ENCODE results near the gene PNPO.
"Not testable (repeated sequence)": the region's sequence is repeated elsewhere in the genome, so short reads cannot be mapped to it uniquely, and the experiment has no call there.

Gene PNPO

DNA sequence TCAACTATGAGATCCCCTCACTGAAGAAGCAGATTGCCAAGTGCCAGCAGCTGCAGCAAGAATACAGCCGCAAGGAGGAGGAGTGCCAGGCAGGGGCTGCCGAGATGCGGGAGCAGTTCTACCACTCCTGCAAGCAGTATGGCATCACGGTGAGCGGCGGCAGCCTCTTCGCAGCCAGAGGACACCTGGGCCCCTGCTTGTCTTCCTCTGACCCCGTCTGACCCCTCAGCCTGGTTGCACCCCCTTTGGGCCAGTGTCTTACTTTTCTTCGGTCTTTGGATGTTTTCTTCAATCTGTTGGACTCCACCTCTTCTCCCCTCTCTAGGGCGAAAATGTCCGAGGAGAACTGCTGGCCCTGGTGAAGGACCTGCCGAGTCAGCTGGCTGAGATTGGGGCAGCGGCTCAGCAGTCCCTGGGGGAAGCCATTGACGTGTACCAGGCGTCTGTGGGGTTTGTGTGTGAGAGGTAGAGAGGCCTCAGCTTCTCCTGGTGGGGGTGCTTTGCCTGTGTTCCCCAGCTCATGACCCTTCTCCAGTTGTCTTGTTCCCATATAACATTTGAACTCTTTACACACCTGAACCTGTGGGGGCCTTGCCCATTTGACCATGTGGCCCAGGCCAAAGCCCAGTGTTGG is 33.9 kb downstream of the PNPO start:
- no peak for DNase-seq (ENCODE audit: low read depth in 2 of 2)

DNA sequence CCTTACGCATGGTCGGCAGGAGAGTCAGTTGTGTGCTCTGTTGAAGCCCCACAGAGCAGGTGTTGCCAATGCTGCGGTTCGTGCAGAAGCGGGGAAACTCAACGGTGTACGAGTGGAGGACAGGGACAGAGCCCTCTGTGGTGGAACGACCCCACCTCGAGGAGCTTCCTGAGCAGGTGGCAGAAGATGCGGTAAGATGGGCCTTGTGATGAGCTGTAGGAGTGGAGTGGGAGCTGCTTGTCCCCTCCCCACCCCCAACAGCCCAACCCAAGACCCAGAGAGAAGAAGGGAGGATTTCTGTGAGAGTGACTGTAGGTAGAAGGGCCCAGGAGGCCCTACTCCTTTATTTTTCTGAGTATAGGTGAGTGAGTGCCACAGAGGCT is 34.4 kb downstream of the PNPO start:
- DNase-seq (ENCODE audit: low read depth in 2 of 2), result no peak

DNA sequence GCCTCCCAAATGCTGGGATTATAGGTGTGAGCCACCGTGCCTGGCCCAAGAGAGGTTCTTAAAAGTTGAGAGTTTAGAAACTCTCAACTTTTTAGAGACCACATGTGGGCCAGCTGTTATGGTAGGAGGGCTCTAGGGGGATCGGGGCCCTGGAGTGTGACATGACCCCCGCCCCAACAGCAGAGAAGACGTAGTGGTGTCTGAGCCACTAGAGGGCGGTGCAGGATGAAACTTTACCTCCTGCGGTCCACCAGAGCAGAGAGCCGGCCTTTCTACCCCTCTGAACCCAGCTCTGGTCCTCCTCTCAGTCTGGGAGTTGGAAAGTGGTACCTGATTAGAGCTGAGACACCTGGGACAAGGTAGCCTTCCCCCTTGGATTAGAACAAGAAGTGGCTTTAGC is 37.0 kb downstream of the PNPO start:
- no peak for DNase-seq (ENCODE audit: low read depth in 2 of 2)

DNA sequence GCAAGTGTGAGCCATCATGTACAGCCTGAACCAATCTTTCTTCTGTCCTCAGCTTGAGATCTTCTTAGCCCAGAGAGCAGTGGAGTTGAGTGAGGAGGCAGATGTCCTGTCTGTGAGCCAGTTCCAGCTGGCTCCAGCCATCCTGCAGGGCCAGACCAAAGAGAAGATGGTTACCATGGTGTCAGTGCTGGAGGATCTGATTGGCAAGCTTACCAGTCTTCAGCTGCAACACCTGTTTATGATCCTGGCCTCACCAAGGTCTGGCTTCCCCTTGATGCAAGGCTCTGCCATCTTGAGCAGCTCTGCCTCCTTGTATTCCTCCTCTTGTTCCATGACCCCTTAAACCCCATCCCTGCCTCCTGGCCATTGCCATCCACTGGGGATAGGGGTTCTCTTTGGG is 39.2 kb downstream of the PNPO start:
- DNase-seq (ENCODE audit: low read depth in 2 of 2), result no peak

DNA sequence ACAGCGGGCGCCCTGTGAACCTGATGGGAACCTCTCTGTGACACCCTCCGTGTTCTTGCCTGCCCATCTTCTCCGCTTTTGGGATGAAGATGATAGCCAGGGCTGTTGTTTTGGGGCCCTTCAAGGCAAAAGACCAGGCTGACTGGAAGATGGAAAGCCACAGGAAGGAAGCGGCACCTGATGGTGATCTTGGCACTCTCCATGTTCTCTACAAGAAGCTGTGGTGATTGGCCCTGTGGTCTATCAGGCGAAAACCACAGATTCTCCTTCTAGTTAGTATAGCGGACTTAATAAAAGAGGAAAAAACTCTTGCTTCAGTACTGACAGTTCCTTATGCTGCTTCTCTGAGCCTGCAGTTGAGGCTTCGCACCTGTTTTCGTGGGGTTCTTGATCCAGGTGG is 40.1 kb downstream of the PNPO start:
- no peak for DNase-seq (ENCODE audit: low read depth in 2 of 2)

DNA sequence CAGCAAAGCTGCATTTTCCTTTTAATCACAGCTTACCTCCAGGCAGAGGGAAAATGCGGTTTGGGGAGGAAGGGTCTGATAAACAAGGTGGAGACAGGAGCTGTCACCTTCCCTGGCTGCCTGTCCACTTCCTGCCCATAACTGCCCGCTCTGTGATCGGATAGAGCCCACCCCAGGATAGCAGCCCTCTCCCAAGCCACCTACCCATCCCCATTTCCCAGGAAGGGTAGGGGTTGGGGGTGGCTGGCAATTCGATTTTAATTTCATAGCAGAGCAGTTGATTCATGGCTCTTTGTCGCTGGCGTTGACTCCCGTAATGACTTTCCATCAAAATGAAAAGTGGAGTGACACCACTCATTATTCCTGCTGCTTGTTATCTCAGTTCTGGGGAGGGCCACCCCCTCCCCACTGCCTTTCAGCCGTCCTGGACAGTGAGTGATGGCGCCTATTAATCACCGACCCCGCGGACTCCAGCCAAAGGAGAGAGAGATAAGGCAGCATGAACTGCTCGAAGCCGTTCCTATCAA is 40.8 kb downstream of the PNPO start:
- no peak for DNase-seq (ENCODE audit: low read depth in 2 of 2)

DNA sequence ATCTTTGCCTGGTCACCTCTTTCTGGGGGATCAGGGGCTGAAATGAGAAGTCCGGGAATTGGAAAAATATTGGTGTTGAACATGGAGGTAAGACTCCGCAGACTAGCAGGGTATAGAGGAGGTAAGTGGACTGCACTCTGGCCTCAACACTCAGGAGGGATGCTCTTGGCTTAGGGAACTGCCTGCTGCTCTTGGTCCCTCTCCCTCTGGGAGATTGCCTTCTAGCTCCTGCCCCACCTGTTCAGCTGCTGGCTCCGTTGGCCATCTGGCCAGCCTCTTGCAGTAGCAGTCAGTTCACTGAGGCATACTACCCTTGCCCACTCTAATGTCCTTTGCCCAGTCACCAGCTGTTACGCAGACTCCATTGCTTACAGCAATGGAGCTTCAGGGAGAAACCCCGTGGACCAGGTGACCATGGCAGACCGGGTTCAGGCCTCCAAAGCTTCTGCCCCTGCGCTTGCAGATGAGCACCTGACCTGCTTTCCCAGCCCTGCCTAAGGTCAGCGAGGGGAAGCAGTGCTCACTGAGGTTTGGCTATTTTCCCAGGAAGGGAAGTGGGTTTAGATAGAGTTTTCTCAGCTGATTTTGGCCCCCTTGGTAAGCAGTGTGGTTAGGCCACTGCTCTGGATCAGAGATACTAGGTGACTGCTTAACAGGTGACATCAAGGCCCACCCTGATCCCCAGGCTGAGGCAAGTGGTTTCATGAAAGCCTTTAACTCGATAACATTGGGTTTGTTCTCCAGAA is 41.4 kb downstream of the PNPO start:
- no peak for DNase-seq (ENCODE audit: low read depth in 2 of 2)

DNA sequence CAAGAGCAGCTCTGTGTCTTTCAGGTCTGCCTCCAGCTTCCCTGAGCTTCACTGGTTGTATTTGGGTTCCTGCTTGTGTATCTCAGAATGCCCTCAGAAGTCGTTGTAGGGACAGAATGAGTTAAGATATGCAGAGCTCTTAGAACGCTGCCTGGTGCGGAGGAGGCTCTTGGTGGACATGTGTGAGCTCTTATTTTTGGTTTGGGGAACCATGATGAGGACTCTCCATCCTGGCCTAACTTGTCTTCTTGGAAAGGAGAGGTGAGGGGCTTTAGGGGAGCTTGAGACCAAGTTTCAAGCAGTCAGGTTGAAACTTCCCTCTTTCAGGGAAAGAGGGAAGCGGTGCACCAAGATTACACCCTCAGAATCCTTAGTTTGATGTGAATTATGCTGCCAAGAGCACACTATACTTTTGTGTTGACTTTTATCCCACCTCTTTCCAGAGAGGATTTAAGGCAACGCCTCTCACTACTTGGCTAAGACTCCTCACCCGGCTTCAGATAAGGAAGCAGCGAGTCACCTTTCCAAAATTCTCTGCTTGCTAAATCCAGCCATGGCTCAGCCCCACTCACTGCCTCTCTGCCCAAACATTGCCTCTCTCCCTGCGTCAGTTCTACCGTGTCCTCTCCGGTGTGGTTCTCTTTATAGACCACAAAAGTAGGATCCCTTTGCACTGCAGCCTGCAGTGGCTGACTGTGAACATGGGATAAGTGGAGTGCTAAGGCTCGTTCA is 42.3 kb downstream of the PNPO start:
- no peak for DNase-seq (ENCODE audit: low read depth in 2 of 2)

DNA sequence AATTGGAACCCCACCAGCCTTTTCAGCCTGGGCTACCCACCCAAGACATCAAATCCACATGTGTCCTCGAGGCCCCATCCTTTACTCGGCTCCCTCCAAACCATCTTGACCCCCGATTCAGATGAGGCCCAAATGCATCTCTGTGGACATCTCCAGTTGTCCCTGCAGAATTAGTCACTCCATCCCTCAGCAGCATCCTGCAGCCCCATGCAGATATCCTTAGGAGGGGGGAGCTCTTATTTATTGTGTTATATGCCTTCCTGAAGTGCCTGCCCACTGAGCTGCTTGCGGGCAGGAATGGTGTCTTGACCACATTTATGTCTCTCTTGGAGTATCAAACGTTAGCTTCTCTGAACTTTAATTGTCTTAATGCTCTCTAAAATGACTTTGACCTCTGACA is 45.1 kb downstream of the PNPO start:
- DNase-seq (ENCODE audit: low read depth in 2 of 2), result no peak

DNA sequence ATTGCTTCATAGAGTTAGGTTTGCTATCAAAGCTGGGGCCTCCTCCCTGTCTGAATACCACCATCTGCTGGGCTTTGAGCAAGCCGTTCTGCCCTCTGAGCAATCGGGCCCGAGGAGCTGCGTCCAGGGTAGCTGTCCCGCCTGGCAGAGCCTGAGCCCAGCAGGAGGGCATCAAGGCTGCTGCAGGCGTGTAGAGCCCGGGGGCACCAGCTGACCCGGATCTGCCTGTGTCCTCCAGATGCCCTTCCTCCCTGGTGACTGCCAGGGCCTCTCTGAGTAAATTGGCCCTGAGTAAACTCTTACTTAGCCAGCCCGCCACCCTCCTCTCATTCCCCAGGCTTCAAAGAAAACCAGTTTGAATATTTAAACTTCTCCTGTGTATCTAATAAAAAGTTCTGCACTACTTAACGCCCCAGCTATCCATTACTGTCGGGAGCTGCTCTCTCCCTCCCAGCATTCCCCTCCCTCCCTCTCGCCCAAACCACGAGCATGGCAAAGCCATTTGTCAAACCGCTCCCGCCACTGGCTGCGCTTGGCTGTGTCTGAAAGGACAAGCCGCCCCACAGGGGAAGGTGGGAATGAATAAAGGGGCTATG is 46.0 kb downstream of the PNPO start:
- DNase-seq (ENCODE audit: low read depth in 2 of 2), result no peak

DNA sequence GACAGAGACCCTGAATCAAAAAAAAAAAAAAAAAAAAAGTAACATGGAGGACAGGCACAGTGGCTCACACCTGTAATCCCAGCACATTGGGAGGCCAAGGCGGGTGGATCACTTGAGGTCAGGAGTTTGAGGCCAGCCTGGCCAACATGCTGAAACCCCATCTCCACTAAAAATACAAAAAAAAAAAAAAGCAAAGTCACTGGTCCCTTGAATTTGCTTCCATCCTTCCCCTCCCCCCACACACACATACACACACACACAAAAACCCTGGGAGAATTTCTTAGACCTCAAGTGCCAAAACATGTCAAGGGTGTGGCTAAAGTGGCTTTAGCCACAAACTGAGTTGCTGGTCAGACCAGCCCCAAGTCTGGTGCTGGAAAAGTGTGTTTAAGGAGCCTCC is 47.1 kb downstream of the PNPO start:
- not testable (repeated sequence) for DNase-seq (ENCODE audit: low read depth in 2 of 2)

DNA sequence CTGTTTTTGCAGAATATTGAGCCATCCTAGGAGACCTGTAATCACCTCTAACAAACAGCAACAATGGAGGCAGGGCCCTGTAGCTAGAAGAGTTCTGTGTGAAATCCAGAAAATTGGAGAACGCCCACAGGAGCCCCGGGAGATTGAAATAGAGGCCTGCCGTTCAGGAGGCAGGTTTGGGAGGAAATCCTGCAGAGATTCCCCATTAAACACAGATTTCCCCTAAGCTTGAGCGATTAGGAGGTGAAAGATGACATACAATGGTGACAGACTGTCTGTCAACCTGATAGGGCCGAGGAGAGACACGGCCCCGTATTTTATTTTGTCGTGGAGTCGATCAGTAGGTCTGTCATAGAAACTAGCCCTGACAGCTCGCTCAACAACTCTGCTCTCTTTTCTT is 47.8 kb downstream of the PNPO start:
- DNase-seq (ENCODE audit: low read depth in 2 of 2), result no peak

DNA sequence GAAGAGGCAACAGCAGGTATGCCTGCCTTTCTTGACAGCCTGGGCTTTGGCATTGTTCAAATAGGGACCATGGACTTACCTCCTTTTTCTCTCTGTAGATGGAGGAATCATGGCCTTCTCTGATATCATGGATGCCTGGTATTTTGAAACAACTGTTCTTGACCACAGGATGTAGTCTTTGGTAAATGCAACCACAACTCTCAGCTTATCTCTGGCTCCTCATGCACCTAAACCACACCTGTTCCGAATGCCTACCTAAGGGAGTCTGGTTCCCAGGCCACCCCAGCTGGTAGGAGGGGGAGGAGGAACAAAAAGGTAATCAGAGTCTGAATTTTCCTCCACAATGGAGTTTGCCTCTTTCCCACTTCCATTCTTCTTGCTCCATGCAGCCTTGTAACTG is 48.3 kb downstream of the PNPO start:
- DNase-seq (ENCODE audit: low read depth in 2 of 2), result no peak

DNA sequence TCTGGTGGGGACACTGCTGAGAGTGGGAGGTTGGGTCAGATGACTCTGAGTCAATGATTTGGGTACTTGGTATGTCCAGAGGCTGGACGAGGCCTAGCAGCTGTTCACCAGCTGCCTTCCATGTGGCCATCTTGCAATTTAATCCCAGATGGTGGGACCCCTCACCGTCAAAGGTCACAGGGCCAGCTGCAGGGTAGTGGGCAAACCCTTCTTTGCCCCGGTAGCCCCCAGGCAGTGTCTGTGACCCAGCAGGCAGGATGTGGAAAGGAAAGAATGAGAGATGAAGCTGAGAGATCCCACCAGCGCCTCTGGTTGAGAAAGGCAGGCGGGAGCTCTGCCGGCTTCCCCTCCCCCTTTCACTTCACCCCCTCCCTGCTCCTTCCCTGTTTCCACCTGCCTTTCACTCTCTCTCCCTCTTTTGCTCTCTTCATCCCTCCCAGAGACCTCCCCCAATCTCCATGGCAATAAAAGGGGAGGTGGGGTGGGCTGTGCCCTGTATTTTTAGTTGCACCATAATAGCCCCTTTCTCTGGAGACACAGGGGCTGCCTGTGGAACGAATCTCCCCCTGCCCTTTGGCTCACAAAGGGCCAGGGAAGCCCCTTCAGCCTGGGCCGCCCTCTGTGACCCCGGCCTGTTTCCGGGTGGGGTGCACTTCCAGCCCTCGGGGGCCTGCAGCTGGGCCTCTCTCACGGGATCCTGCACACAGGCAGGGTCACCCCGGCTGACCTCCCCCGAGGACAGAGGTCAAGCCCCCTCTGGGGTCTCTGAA is 49.8 kb downstream of the PNPO start:
- DNase-seq (ENCODE audit: low read depth in 2 of 2), result no peak

DNA sequence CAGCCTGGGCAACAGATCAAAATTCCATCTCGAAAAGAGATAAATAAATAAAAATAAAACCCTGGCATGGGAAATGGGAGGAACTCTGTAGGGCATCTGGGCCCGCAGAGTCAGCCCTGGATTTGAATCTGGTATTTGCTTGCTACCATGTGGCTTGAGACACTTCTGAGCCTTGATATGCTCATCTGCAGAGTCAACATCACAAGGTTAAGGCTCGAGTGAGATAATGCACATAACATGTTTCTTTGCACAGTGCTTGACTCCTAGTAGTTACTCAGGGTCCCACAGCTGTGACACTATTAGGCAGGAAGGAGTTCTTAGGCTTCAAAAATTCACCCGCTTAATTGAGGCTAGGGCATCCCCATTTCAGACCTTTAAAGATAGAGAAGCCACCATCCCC is 50.8 kb downstream of the PNPO start:
- DNase-seq (ENCODE audit: low read depth in 2 of 2), result no peak

DNA sequence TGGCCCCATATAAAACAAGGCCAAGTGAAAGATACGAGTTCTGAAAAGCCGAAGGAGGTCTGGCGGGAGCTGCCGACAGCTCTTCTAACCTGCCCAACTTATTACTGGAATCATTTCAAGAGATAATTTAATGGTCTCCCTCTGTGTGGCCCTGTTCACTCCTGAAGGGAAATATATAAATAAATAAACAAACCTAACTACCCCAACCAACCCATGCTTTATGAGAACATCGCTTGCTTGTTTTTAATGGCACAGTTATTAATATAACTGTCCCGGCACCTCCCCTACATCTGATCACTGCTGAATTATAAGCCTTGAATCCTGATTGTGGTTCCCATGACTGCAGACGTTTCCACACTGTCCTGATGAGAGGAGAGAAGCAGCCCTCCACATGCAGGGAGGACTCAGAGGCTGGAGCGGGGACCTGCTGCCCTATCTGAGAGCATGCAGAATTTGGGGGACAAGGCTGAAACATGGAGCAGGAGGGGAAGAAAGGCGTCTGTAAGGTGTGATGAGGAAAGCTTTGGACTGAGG is 51.7 kb downstream of the PNPO start:
- no peak for DNase-seq (ENCODE audit: low read depth in 2 of 2)

DNA sequence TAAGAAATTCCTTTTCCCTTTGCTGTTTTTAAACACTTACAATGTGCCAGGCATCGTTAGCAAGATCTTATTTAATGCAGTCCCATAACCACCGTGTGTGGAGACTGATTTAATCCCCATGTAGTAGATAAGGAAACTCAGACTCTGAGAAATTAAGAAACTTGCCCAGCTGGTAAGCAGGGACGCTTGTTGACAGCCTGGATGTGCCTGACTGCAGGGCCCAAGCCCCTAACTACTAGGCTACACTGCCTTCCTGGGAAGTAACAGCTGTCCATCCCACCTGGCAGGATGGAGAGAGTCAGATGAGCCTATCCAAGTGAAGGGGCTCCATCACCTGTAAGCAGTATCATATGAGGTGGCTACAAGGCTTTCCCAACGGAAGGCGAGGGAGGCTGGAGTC is 52.6 kb downstream of the PNPO start:
- DNase-seq (ENCODE audit: low read depth in 2 of 2), result no peak

DNA sequence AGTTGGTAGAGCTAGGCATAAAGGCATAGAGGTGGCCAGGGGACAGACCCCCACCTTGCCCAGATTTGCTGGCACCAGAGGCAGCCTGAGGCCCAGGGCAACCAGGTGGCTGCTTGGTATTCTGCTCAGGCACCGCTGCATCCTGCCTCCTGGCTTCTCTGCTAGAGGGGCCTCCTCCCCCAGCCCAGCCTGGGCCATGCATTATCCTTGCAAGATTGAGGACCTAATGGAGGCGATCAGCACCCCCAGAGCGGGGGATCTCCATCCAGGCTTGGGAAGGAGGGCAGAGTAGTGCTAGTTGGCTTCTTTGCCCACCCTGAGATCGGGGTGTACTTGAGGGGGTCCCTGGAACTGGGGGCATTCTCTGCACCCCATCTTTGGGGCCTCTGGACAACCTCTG is 53.4 kb downstream of the PNPO start:
- DNase-seq (ENCODE audit: low read depth in 2 of 2), result no peak

DNA sequence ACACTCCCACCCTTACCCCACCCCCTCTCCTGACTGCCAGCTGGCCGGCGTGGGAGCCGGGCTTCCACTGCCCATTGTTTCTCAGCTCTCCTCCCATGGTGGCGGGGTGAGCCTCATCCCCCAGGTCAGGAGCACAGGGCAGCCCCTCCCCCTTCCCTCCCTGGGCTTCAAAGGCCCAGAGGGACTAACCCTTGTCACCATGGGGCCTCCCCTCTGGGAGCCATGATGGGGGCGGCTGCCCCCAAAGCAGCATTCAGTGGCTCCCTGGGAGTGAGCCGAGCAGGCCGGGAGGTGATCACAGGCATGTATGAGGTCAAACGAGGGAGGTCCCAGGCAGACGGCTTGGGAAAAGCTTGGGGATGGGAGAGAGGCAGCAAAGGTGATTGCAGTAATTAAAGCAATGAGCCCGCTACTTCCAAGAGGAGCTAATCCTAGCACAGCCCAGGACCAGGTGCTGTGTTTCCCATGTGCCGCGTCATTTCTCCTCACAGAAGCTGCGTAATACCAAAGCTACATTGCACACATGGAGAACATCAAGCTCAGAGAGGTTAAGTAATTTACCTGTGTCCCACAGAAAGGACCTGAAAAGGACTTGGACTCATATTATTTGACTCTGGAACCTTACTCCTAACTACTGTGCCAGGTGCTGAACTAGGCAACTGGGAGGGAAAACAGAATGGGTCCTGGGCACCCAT is 54.0 kb downstream of the PNPO start:
- no peak for DNase-seq (ENCODE audit: low read depth in 2 of 2)

DNA sequence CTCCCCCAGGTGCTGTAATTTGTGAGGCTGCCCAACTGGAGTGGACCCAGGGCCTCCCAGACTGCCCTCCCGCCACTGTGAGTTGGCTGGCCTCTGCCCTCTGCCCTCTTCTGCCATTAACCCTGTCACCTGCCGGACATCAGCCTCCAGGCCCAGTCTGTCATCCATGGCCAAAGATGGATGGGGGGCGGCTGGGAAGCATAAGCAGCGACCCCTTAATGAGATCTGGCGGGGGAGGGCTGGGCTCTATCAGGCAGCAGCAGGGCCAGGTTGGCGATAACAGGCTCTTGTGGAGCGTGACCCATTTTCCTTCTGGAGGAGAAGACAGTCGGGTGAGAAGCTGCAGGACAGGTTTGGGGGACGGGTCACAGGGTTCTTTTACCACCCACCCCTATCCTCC is 54.8 kb downstream of the PNPO start:
- DNase-seq (ENCODE audit: low read depth in 2 of 2), result no peak

DNA sequence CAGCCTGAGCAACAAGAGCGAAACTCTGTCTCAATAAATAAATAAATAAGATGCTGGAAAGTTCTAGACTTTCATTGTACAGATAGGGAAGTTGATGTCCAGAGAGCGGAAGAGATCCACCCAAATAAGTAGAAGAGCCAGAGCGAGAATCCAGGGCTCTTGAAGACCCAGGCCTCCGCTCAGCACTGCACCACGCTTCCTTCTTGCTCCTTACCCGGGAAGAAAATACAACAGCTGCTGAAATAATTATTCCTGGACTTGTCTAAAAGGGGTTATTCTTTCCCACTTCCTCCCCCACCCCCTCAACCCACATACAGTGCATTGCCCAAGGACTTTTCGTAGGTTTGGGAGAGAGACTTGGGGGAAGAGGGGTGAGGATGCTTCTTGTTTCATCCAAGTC is 56.2 kb downstream of the PNPO start:
- DNase-seq (ENCODE audit: low read depth in 2 of 2), result no peak
